ENCODE data around the gene GTPBP1.

GTPBP1 gene

DNA sequence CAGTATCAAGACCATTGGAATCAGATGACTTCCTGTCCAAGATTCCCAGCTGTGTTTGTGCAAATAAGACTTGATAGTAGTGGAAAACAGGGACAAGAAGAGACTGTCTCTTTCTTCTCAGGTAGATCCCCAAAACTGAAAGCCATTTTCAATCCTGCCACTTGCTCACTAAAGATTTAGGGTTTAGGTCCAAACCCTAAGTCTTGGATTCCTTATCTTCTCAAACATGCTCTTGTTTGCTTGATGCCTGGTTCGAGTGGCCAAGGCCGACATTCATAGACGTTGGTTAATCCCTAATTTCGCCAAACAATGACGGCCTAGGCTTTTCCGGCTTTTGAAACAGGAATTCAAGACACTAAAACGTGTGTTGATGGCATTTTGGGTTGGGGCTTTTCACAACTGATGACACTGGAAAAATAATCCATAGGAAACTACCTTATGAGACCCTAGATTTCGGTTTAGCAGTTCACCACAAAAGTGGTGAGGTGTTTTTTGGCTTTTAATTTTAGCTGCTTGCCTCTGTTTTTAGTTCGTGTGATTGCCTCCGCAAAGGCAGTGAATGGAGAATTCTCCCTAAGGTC is 1.0 kb upstream of the GTPBP1 start:
- no peak for DNase-seq (ENCODE audit: low read depth)

GRCh38 chr22:38706101-38706900 is 557 bp downstream of the GTPBP1 start:
- no peak for DNase-seq (ENCODE audit: low read depth)

DNA sequence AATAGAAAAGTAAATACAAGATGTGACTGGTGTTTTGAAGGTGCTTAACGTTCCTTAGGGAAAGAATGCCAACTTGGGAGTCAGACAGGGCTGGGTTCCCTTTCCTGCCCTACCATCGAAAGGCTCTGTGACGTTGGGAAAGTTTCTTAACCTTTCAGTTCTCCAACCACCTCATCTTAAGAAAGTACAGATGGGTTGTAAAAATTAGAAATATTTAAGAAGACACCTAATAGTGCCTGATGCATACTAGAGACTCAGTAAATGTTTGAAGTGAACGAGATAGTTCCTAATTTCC is 1.1 kb downstream of the GTPBP1 start:
- no peak for DNase-seq (ENCODE audit: low read depth)

- DNase-seq (ENCODE audit: low read depth) = no peak
These were observed 1.6 kb downstream of the GTPBP1 start for GRCh38 chr22:38707346-38707745.

DNA sequence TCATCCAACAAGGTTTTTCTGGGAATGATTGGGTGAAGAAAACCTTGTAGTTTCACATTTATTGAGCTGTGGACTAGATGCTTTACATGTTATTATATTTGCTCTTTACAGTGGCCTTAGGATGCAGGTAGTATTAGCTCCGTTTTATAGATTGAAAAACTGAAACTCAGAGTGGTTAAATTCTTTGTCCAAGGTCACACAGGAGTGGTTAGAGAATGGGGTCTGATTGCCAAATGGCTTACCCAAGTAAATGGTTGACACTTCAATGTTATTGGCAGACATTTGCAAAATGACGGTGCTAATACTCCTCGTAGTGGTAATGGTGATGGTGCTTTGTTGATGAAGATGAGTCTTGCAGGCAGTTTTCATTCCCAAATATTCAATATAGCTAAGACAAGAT is 2.2 kb downstream of the GTPBP1 start:
- no peak for DNase-seq (ENCODE audit: low read depth)

GRCh38 chr22:38709306-38709705 is 3.6 kb downstream of the GTPBP1 start:
- no peak for DNase-seq (ENCODE audit: low read depth)

DNA sequence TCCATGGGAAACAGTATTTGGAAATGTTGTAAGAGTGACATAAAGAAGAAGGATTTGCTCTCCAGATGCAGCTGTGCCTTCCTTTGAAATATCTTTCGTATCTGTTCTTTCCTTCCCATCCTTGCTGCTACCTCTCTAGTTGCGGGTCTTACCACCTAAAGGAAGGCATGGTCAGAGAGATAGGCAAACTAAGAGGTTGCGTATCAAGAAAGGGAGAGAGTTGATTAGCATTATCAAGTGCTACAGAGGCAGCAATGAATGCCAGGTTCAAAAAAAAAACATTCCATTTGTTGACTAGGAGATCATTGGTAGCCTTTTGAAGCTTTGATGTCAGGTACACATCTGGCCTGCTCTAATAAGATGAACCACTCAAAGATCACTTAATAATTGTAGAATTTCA is 4.6 kb downstream of the GTPBP1 start:
- no peak for DNase-seq (ENCODE audit: low read depth)

GRCh38 chr22:38710866-38711265 is 5.1 kb downstream of the GTPBP1 start:
- DNase-seq (ENCODE audit: low read depth) = no peak

GRCh38 chr22:38712486-38713207 is 6.9 kb downstream of the GTPBP1 start:
- DNase-seq (ENCODE audit: low read depth) = no peak

GRCh38 chr22:38713921-38714320 is 8.2 kb downstream of the GTPBP1 start:
- no peak for DNase-seq (ENCODE audit: low read depth)

DNA sequence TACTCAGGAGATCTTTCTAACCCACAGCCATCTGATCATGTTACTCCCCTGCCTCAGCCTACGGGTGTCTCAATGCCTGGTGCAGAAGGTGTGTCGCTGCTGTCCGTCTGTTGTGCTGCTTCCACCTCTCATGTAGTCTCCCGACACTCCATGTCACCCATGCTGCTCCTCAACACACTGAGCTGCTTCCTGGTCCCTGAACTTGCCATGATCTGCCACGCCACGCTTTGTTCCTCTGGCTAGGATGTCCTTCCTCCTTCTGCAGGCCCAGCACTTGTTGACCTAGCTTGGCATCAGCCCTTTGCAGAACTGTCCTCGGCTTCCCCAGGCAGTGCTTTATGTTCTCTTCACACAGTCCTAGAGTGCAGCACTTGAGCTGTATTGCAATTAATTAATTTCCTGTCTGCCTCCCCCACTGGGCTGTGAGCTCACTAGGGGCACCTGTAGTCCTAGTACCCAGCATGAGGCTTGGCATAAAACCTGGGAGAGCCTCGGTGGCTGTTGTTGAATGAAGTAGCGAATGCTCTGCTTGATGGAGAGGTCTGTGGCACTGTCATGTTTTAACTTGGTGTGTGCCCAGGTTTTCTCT is 9.5 kb downstream of the GTPBP1 start:
- no peak for DNase-seq (ENCODE audit: low read depth)

- no peak for DNase-seq (ENCODE audit: low read depth)
These were observed 10.1 kb downstream of the GTPBP1 start for GRCh38 chr22:38715852-38716251.

GRCh38 chr22:38716271-38716670 is 10.5 kb downstream of the GTPBP1 start:
- no peak for DNase-seq (ENCODE audit: low read depth)

- no peak for DNase-seq (ENCODE audit: low read depth)
These were observed 11.1 kb downstream of the GTPBP1 start for GRCh38 chr22:38716826-38717225.

- no peak for DNase-seq (ENCODE audit: low read depth)
These were observed 11.5 kb downstream of the GTPBP1 start for GRCh38 chr22:38717244-38717643.

DNA sequence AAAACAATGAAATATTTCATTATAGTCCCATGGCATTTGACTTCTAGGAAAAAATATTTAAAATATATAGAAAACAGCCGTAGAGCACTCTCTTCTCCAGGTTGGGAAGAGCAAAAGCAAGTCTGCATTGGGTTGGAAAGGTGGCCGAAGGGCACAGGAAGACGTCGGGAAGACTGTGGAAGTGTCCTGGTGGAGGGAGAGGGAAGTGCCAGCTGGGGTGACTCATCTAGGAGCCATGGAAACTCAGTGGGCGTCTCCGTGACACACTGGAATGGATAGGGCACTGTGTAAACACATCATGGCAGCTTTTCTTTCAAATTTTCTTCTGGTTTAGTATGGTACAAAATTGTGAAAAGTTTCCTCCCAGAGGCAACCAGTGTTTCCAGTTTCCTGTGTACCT is 12.7 kb downstream of the GTPBP1 start:
- no peak for DNase-seq (ENCODE audit: low read depth)

- DNase-seq (ENCODE audit: low read depth) = no peak
These were observed 13.5 kb downstream of the GTPBP1 start for GRCh38 chr22:38719196-38719595.

GRCh38 chr22:38720350-38720749 is 14.6 kb downstream of the GTPBP1 start:
- DNase-seq (ENCODE audit: low read depth) = no peak

- DNase-seq (ENCODE audit: low read depth) = no peak
These were observed 15.8 kb downstream of the GTPBP1 start for GRCh38 chr22:38721551-38721950.

- no peak for DNase-seq (ENCODE audit: low read depth)
These were observed 18.4 kb downstream of the GTPBP1 start for GRCh38 chr22:38724176-38724575.

DNA sequence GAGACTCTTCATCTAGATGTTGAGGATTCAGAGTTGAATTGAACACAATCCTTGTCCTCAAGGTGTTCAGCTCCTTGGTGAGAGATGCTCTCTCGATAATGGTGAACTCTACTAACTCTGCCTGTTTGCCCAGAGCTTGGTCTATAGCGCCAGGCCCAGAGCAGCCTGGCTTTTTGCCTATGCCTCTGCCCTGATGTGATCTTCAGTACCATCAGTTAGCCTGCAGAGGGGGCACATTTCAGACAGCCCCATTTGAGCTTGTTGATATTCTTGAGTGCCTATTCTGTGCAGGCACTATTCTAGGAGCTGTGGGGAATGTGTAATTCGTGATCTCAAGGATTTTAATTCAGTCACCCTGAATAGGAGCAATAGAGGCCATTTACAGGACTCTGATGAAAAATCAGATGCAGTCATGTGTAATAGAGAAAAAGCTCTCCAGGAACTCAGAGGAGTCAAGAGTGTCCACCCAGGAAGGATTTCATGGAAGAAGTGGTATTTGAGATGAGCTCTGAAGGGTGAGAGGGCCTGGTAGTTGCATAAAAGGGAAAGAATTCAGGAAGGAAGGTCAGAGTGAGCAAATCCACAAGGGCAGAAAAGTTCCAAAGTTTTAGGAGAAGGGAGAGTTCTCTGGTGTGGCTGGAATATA is 19.3 kb downstream of the GTPBP1 start:
- no peak for DNase-seq (ENCODE audit: low read depth)

- DNase-seq (ENCODE audit: low read depth) = no peak
These were observed 20.3 kb downstream of the GTPBP1 start for GRCh38 chr22:38725900-38726655.

Measured in fibroblast of the conjunctiva (primary cell).